Measurements from ENCODE around the gene ACSL5. TPM values are rescaled to one million over a fixed set of nuclear protein-coding genes. Genes with fewer than 3 reads are reported as not detected.

ACSL5 gene
- total RNA-seq, 2 experiments from 2014 or later: 25.3 to 25.4 TPM

DNA sequence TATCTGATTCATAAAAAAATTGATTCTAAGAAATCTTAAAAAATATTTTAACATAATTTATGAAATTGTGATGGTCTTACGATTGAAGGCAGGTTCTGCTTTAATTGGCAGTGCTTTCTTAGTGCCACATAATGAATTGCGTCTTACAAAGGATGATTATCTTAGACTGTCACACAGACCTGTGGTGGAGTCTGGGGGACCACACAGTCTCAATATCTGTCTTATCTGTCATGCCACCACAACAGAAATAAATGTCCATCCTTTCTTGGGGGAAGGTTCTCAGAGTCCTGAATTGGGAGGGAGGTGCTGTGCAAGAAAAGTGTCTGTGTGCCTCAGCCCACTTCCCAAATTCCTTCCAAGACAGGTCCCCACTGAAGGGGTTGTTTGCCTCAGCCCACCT is 38.8 kb downstream of the ACSL5 start:
- DNase-seq (ENCODE audit: low spot score): no peak
- H3K9me3 ChIP-seq (ENCODE audit: low read length): no peaks in the 10 kb centered on the region
- no peaks in the 10 kb centered on the region for H3K4me1 ChIP-seq (ENCODE audit: insufficient read depth, low read length, poor library complexity, severe bottlenecking)
- no peaks in the 10 kb centered on the region for H3K79me2 ChIP-seq (ENCODE audit: insufficient read depth, low read depth, low read length)
- TF ChIP-seq EZH2phosphoT487 (IDR thresholded peaks at IDR 0.05; ENCODE audit: borderline replicate concordance, low read depth, low read length): no peak
- TF ChIP-seq, protein P1, sequence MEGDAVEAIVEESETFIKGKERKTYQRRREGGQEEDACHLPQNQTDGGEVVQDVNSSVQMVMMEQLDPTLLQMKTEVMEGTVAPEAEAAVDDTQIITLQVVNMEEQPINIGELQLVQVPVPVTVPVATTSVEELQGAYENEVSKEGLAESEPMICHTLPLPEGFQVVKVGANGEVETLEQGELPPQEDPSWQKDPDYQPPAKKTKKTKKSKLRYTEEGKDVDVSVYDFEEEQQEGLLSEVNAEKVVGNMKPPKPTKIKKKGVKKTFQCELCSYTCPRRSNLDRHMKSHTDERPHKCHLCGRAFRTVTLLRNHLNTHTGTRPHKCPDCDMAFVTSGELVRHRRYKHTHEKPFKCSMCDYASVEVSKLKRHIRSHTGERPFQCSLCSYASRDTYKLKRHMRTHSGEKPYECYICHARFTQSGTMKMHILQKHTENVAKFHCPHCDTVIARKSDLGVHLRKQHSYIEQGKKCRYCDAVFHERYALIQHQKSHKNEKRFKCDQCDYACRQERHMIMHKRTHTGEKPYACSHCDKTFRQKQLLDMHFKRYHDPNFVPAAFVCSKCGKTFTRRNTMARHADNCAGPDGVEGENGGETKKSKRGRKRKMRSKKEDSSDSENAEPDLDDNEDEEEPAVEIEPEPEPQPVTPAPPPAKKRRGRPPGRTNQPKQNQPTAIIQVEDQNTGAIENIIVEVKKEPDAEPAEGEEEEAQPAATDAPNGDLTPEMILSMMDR (conservative IDR thresholded peaks at IDR 0.05; ENCODE audit: low read length): no peak
- POLR2A ChIA-PET: interaction anchor here (1.0 to 1.1 kb wide), 2 partner anchors 10 to 25 kb away, joined by 3 read pairs; no protein-coding TSS in a partner anchor
- H4K20me1 ChIP-seq (ENCODE audit: insufficient read depth, low read length): no peaks in the 10 kb centered on the region
- no peak overlapping the region for H3K4me3 ChIP-seq (ENCODE audit: low read depth, low read length, poor library complexity, severe bottlenecking)
- H2AFZ ChIP-seq (ENCODE audit: low read length): no peak overlapping the region
- no peak overlapping the region for H3K4me2 ChIP-seq (ENCODE audit: low read length)
- BruUV-seq (replicated peaks): no TSS peak
- H3K27ac ChIP-seq (ENCODE audit: low read depth, low read length, poor library complexity, severe bottlenecking): no peak overlapping the region
- intact Hi-C loops (cut with micrococcal nuclease; ENCODE audit: unreplicated experiment): no loop called here
- H3K9me2 ChIP-seq (ENCODE audit: insufficient read depth, low read length): no peaks in the 10 kb centered on the region
- CTCF ChIA-PET (ENCODE audit: unreplicated experiment): no interaction called here
- H3K36me3 ChIP-seq (ENCODE audit: insufficient read depth, low read length): peaks cover 77% of the 10 kb centered on the region

DNA sequence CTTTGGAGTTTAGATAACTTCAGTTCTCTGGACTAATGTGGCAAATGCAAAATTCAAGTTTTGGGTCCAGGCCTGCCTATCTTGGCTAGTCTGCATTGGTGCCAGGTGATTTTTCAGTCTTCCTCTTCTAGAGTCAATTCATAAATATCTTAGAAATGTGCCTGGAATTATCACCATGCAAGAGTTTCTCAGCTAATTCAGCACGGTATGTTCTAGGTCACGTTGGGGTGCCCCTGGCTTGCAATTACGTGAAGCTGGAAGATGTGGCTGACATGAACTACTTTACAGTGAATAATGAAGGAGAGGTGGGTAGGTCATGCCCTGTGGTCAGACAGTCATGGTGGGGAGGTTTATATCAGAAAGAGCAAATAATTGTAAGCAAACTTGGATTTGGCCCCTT is 47.8 kb downstream of the ACSL5 start:
- ChIA-PET POLR2A (no interaction called here), CTCF (ENCODE audit: unreplicated experiment) (no interaction called here)
- H3K9me2 ChIP-seq (ENCODE audit: insufficient read depth, low read length): no peaks in the 10 kb centered on the region
- intact Hi-C loops (cut with micrococcal nuclease; ENCODE audit: unreplicated experiment): no loop called here
- H2AFZ ChIP-seq (ENCODE audit: low read length): no peak overlapping the region
- H3K36me3 ChIP-seq (ENCODE audit: insufficient read depth, low read length): peaks cover 75% of the 10 kb centered on the region
- no peak for TF ChIP-seq EZH2phosphoT487 (IDR thresholded peaks at IDR 0.05; ENCODE audit: borderline replicate concordance, low read depth, low read length)
- TF ChIP-seq, protein P1 (conservative IDR thresholded peaks at IDR 0.05; ENCODE audit: low read length): no peak
- no peak overlapping the region for H3K4me2 ChIP-seq (ENCODE audit: low read length)
- H3K27ac ChIP-seq (ENCODE audit: low read depth, low read length, poor library complexity, severe bottlenecking): no peak overlapping the region
- DNase-seq (ENCODE audit: low spot score): no peak
- no peaks in the 10 kb centered on the region for H4K20me1 ChIP-seq (ENCODE audit: insufficient read depth, low read length)
- no peak overlapping the region for H3K4me3 ChIP-seq (ENCODE audit: low read depth, low read length, poor library complexity, severe bottlenecking)
- H3K79me2 ChIP-seq (ENCODE audit: insufficient read depth, low read depth, low read length): no peaks in the 10 kb centered on the region
- H3K4me1 ChIP-seq (ENCODE audit: insufficient read depth, low read length, poor library complexity, severe bottlenecking): no peaks in the 10 kb centered on the region
- no peaks in the 10 kb centered on the region for H3K9me3 ChIP-seq (ENCODE audit: low read length)
- BruUV-seq (replicated peaks): no TSS peak

GRCh38 chr10:112424651-112425050 is 50.7 kb downstream of the ACSL5 start:
- Histone ChIP-seq H3K9me2 (ENCODE audit: insufficient read depth, low read length) (no peaks in the 10 kb centered on the region), H3K4me2 (ENCODE audit: low read length) (no peak overlapping the region)

More at GRCh38 chr10:112424651-112425050, 50.7 kb downstream of the ACSL5 start:
- H3K79me2 ChIP-seq (ENCODE audit: insufficient read depth, low read depth, low read length): no peaks in the 10 kb centered on the region
- DNase-seq (ENCODE audit: low spot score): no peak
- H3K4me3 ChIP-seq (ENCODE audit: low read depth, low read length, poor library complexity, severe bottlenecking): no peak overlapping the region
- no peaks in the 10 kb centered on the region for H3K4me1 ChIP-seq (ENCODE audit: insufficient read depth, low read length, poor library complexity, severe bottlenecking)
- POLR2A ChIA-PET: interaction anchor here (0.6 to 1.5 kb wide), 8 partner anchors 11 to 1843 kb away, joined by 3 to 17 read pairs (median 6); no protein-coding TSS in a partner anchor
- H3K36me3 ChIP-seq (ENCODE audit: insufficient read depth, low read length): peaks cover 83% of the 10 kb centered on the region
- intact Hi-C loops (cut with micrococcal nuclease; ENCODE audit: unreplicated experiment): no loop called here
- TF ChIP-seq, protein P1 (conservative IDR thresholded peaks at IDR 0.05; ENCODE audit: low read length): no peak
- TF ChIP-seq EZH2phosphoT487 (IDR thresholded peaks at IDR 0.05; ENCODE audit: borderline replicate concordance, low read depth, low read length): no peak
- no peak overlapping the region for H2AFZ ChIP-seq (ENCODE audit: low read length)
- H3K27ac ChIP-seq (ENCODE audit: low read depth, low read length, poor library complexity, severe bottlenecking): no peak overlapping the region
- H3K9me3 ChIP-seq (ENCODE audit: low read length): no peaks in the 10 kb centered on the region
- CTCF ChIA-PET (ENCODE audit: unreplicated experiment): no interaction called here
- no peaks in the 10 kb centered on the region for H4K20me1 ChIP-seq (ENCODE audit: insufficient read depth, low read length)
- no TSS peak for BruUV-seq (replicated peaks)

Measured in OCI-LY7 (cell line).